ENCODE measurements around the gene DUSP7. TPM values are rescaled to one million over a fixed set of nuclear protein-coding genes. Genes with fewer than 3 reads are reported as not detected.

Gene DUSP7
- total RNA-seq, 1 experiment from 2014 or later = 18.8 TPM

GRCh38 chr3:52055537-52056351, 627 bp downstream of the DUSP7 start (continued):
- TF ChIP-seq IRF1 (CRISPR knock-in tag; IDR thresholded peaks at IDR 0.05) = peak; percentile 80; the same call in 1 of the 2 replicates
- peak; percentile 86; the same call in 1 of the 2 replicates for TF ChIP-seq ARID4B (CRISPR knock-in tag; IDR thresholded peaks at IDR 0.05; ENCODE audit: borderline replicate concordance)
- no peak for TF ChIP-seq ZNF416 (CRISPR knock-in tag; IDR thresholded peaks at IDR 0.05)
- no peak for TF ChIP-seq ZNF425 (CRISPR knock-in tag; conservative IDR thresholded peaks at IDR 0.05)
- TF ChIP-seq SP1 (CRISPR knock-in tag; conservative IDR thresholded peaks at IDR 0.05) = peak; percentile 27; the same call in 1 of the 2 replicates
- 0 out of 2 replicates have a peak, but pooled peaks have one; percentile 25 for TF ChIP-seq KAT7 (CRISPR knock-in tag; IDR thresholded peaks at IDR 0.05; ENCODE audit: borderline replicate concordance)
- TF ChIP-seq CDX4 (CRISPR knock-in tag; IDR thresholded peaks at IDR 0.05; ENCODE audit: borderline replicate concordance) = no peak
- 0 out of 2 replicates have a peak, but pooled peaks have one; percentile 64 for TF ChIP-seq PREB (CRISPR knock-in tag; IDR thresholded peaks at IDR 0.05; ENCODE audit: borderline replicate concordance)
- peak; percentile 77 for TF ChIP-seq FOXK1 (CRISPR knock-in tag; IDR thresholded peaks at IDR 0.05)
- no peak for TF ChIP-seq ZSCAN18 (CRISPR knock-in tag; IDR thresholded peaks at IDR 0.05)
- TF ChIP-seq ESRRA (CRISPR knock-in tag; IDR thresholded peaks at IDR 0.05; ENCODE audit: borderline replicate concordance) = 0 out of 2 replicates have a peak, but pooled peaks have one; percentile 56
- TF ChIP-seq E2F1 (CRISPR knock-in tag; IDR thresholded peaks at IDR 0.05) = no peak
- no peak for TF ChIP-seq FOXJ3 (CRISPR knock-in tag; IDR thresholded peaks at IDR 0.05; ENCODE audit: borderline replicate concordance)
- TF ChIP-seq CTCF (IDR thresholded peaks at IDR 0.05) = no peak
- TF ChIP-seq CREB1 (CRISPR knock-in tag; IDR thresholded peaks at IDR 0.05) = peak; percentile 59; the same call in 1 of the 2 replicates
- peak; percentile 44; the same call in 1 of the 2 replicates for TF ChIP-seq HMGXB4 (CRISPR knock-in tag; IDR thresholded peaks at IDR 0.05)
- peak; percentile 87; the same call in 1 of the 2 replicates for TF ChIP-seq ATF1 (CRISPR knock-in tag; IDR thresholded peaks at IDR 0.05)

Measured in WTC11 (cell line).